GM12878 (cell line): ENCODE results near the gene RAMP1. TPM values are rescaled to one million over a fixed set of nuclear protein-coding genes. Genes with fewer than 3 reads are reported as not detected.

Source experiments
- ATAC-seq: fragments of 200-7000 bp; cut with Tn5 transposase; 3 replicates; pipeline ENCODE4 v1.9.1; 2020; ENCODE audit warnings: mild to moderate bottlenecking, moderate library complexity
- BruUV-seq: library from RNA; stranded (reverse); fragments of 400-500 nt; replicated peaks from 2 replicates; lab custom pipeline; 2021; lab: Mats Ljungman, UMichigan
- CTCF ChIA-PET: fragments of 300-600 bp; sonication (Branson Sonifier 250); formaldehyde crosslinking; extraction: SDS; loops from one replicate; lab custom pipeline; 2021; ENCODE audit warnings: inconsistent platforms; lab: Yijun Ruan, JAX
- POLR2A ChIA-PET: fragments of 350-600 bp; formaldehyde crosslinking; extraction: SDS; loops from one replicate; lab custom pipeline; 2021; ENCODE audit warnings: inconsistent platforms; lab: Charles Lee
- RAD21 ChIA-PET: fragments of 300-600 bp; sonication (Branson Sonifier 250); formaldehyde crosslinking; loops from one replicate; lab custom pipeline; 2023; ENCODE audit warnings: antibody characterized with exemption; ENCODE audit not compliant: unreplicated experiment; lab: Charles Lee
- SMC1A ChIA-PET: fragments of 300-600 bp; sonication (Branson Sonifier 250); formaldehyde crosslinking; loops from one replicate; lab custom pipeline; 2023; ENCODE audit not compliant: unreplicated experiment, uncharacterized antibody; lab: Charles Lee
- DNase-seq: peaks from one replicate; pipeline ENCODE4 v3.0.0-alpha.2; 2011; ENCODE audit warnings: low read depth, low spot score
- FAIRE-seq: peaks from 3 replicates; lab custom pipeline; 2011; peaks lifted over from hg19 to GRCh38; lab: Jason Lieb, UNC
- H2AFZ ChIP-seq: 2 replicates; pipeline ENCODE4 v1.6.0; 2011; ENCODE audit warnings: low read depth, low read length, control low read depth; ENCODE audit not compliant: control insufficient read depth
- H3K27ac ChIP-seq: 2 replicates; pipeline ENCODE4 v1.5.1; 2011; ENCODE audit warnings: control low read depth; ENCODE audit not compliant: control insufficient read depth, insufficient read depth
- H3K27me3 ChIP-seq, 2 experiments: replicated peaks in 1 of 2; 2 replicates each; pipeline versions ENCODE4 v1.6.0 to v1.6.1; 2011; ENCODE audit warnings: low read length in 1 of 2; ENCODE audit not compliant: control insufficient read depth in 2 of 2, insufficient read depth in 2 of 2
- H3K36me3 ChIP-seq, 2 experiments: 2 replicates each; pipeline ENCODE4 v1.5.1; 2011; ENCODE audit warnings: low read length in 1 of 2; ENCODE audit not compliant: control insufficient read depth in 2 of 2, insufficient read depth in 2 of 2
- H3K4me1 ChIP-seq: 2 replicates; pipeline ENCODE4 v1.6.1; 2011; ENCODE audit warnings: mild to moderate bottlenecking, low read length, moderate library complexity, mixed read lengths; ENCODE audit not compliant: control insufficient read depth, insufficient read depth
- H3K4me2 ChIP-seq: 2 replicates; pipeline ENCODE4 v1.6.0; 2011; ENCODE audit warnings: control low read depth; ENCODE audit not compliant: control insufficient read depth, insufficient read depth
- H3K4me3 ChIP-seq: fragments of 200-600 bp; sonication (generic); 2 replicates; pipeline ENCODE4 v1.5.1; 2016
- H3K79me2 ChIP-seq: 2 replicates; pipeline ENCODE4 v1.6.0; 2011; ENCODE audit warnings: low read length; ENCODE audit not compliant: control insufficient read depth, insufficient read depth
- H3K9ac ChIP-seq: 2 replicates; pipeline ENCODE4 v1.8.0; 2011; ENCODE audit warnings: low read length, control low read depth, mixed read lengths; ENCODE audit not compliant: control insufficient read depth, insufficient read depth
- H3K9me3 ChIP-seq: replicated peaks from 3 replicates; pipeline ENCODE4 v1.5.1; 2011; ENCODE audit warnings: mild to moderate bottlenecking, low read length; ENCODE audit not compliant: control insufficient read depth, insufficient read depth
- H4K20me1 ChIP-seq: 2 replicates; pipeline ENCODE4 v1.6.0; 2011; ENCODE audit not compliant: control insufficient read depth, insufficient read depth
- CEBPB ChIP-seq, 2 experiments: fragments of 150-350 bp in 1 of 2; IDR thresholded peaks; 2 replicates each; pipeline ENCODE4 v1.6.1; 2012 to 2014; ENCODE audit warnings: low read depth in 2 of 2, low read length in 2 of 2, borderline replicate concordance in 1 of 2, inconsistent platforms in 1 of 2
- HCFC1 ChIP-seq: fragments of 150-350 bp; IDR thresholded peaks from 2 replicates; pipeline ENCODE4 v1.6.1; 2014; ENCODE audit warnings: low read length
- IKZF2 ChIP-seq, 2 experiments: fragments of 450-650 bp; IDR thresholded peaks; 2 replicates each; pipeline ENCODE4 v1.6.1; 2017; ENCODE audit warnings: mild to moderate bottlenecking in 2 of 2, moderate library complexity in 2 of 2
- KAT2A ChIP-seq: conservative IDR thresholded peaks from 2 replicates; pipeline ENCODE4 v1.6.1; 2011; ENCODE audit warnings: low read depth, low read length; ENCODE audit not compliant: control insufficient read depth
- MEF2B ChIP-seq: fragments of 450-650 bp; IDR thresholded peaks from 2 replicates; pipeline ENCODE4 v1.6.1; 2018; ENCODE audit warnings: mild to moderate bottlenecking, moderate library complexity; ENCODE audit not compliant: partially characterized antibody, poor library complexity, severe bottlenecking
- MTA3 ChIP-seq: IDR thresholded peaks from 2 replicates; pipeline ENCODE4 v1.6.1; 2012; ENCODE audit warnings: low read length, inconsistent platforms, borderline replicate concordance
- PAX5 ChIP-seq: IDR thresholded peaks from 2 replicates; pipeline ENCODE4 v1.6.1; 2011; ENCODE audit warnings: low read depth, low read length, borderline replicate concordance
- PML ChIP-seq: IDR thresholded peaks from 2 replicates; pipeline ENCODE4 v1.6.1; 2012; ENCODE audit warnings: low read length, inconsistent platforms
- POLR2A ChIP-seq: IDR thresholded peaks from 2 replicates; pipeline ENCODE4 v1.6.1; 2011; ENCODE audit warnings: low read depth, mild to moderate bottlenecking, low read length
- SIN3A ChIP-seq: IDR thresholded peaks from 2 replicates; pipeline ENCODE4 v1.6.1; 2012; ENCODE audit warnings: low read depth, low read length, improper control_type of control experiment
- SP1 ChIP-seq: IDR thresholded peaks from one replicate; pipeline ENCODE4 v1.6.1; 2011; ENCODE audit warnings: low read depth, low read length
- WRNIP1 ChIP-seq: IDR thresholded peaks from 2 replicates; pipeline ENCODE4 v1.6.1; 2011; ENCODE audit warnings: low read depth, low read length, improper control_type of control experiment, borderline replicate concordance
- YBX1 ChIP-seq: fragments of 450-650 bp; IDR thresholded peaks from 2 replicates; pipeline ENCODE4 v1.6.1; 2016; ENCODE audit warnings: antibody characterized with exemption
- ZNF622 ChIP-seq: fragments of 450-650 bp; IDR thresholded peaks from 2 replicates; pipeline ENCODE4 v1.6.1; 2017; ENCODE audit warnings: mild to moderate bottlenecking, inconsistent platforms
- WGBS: methylation state at CpG from one replicate; pipeline ENCODE4 v1.1.6; 2016; ENCODE audit warnings: low lambda C conversion rate; ENCODE audit not compliant: insufficient replicate concordance, insufficient coverage; ENCODE audit errors: missing lambda C conversion rate; 5-methylcytosine and 5-hydroxymethylcytosine counted together
- in situ Hi-C: fragments of 300-500 bp; cut with MboI; formaldehyde crosslinking; loops from 9 replicates; pipeline ENCODE4 v1.14.3; 2018; ENCODE audit warnings: mixed read lengths
- intact Hi-C: fragments of 100-400 bp; cut with micrococcal nuclease; formaldehyde crosslinking; loops from one replicate; pipeline ENCODE4 v1.14.2; 2022; ENCODE audit not compliant: unreplicated experiment
- polyA plus RNA-seq, 11 experiments: library from polyadenylated mRNA; depleted of rRNA in 4 of 11; unstranded in 6 of 11; stranded (reverse) in 5 of 11; fragments of >200 nt; fragmentation: Nextera tagmentation in 4 of 11; fragmentation: Illumina TruSeq in 1 of 11; extraction: Ambion mirVana in 4 of 11; extraction: Trizol in 1 of 11; gene quantifications; 1 replicate in 1 of 11; 2 replicates in 10 of 11; pipeline versions ENCODE4 v1.2.1 to v1.2.3, GENCODE V29; 2011 to 2016; ENCODE audit warnings: inconsistent platforms in 2 of 11, missing spikeins in 2 of 11, low read depth in 1 of 11
- total RNA-seq, 4 experiments: library from RNA; depleted of rRNA in 3 of 4; stranded (reverse); fragments of >200 nt in 3 of 4; fragmentation: Illumina TruSeq in 1 of 4; extraction: Trizol in 1 of 4; gene quantifications; 2 replicates each; pipeline versions ENCODE4 v1.2.1 to v1.2.3, GENCODE V29; 2013 to 2021
- TF ChIP-seq, protein P1 (sequence below): fragments of 150-350 bp; IDR thresholded peaks from 2 replicates; pipeline ENCODE4 v1.6.1; 2016; ENCODE audit warnings: low read depth, low read length
- TF ChIP-seq, protein P2 (sequence below): fragments of 450-650 bp; conservative IDR thresholded peaks from 2 replicates; pipeline ENCODE4 v1.6.1; 2017; ENCODE audit warnings: mild to moderate bottlenecking, moderate library complexity
- TF ChIP-seq, protein P3 (sequence below): IDR thresholded peaks from 2 replicates; pipeline ENCODE4 v1.6.1; 2011; ENCODE audit warnings: mild to moderate bottlenecking, low read depth, low read length, moderate library complexity; ENCODE audit not compliant: insufficient replicate concordance

The RAMP1 gene
- total and polyA plus RNA-seq, 10 of the 15 experiments (the other 5 are each of a cell fraction or from before 2014, with no cell fraction given): 0.11 to 0.19 (median 0.12) TPM; not detected in 7

DNA sequence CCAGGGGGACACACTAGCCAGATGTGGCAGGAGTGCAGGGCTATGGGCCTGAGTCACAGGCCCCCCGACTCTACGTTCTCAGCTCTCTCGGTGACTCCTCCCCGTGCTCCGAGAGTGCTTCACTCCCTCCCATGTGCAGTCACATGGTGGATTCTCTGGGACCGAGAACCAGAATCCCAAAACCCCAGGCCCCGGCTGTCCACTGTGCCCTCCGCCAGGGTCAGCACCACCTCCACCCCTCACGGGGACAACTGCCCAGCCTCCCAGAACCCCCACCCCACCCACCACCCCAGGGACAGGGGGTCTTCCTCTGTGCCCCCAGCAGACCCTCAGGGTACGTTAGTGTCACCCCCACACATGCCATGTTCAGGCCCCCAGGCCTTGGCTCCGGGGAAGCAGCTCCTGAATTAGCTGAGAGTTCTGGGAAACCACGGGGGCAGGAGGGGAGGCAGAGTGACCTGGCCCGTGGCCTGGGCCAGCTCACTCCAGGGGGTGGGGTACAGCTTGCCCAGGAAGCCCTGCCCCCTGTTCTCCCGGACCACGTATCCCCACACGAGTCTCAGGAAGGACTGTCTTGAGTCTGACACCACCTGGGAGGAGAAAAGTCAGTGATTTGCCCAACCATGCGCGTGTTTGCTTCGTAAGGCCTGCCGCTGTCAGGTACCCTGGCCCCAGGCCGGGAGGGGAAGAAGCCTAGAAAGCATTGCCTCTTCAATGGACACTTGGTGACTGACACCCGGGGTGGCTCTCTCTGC, 4.4 kb downstream of the RAMP1 start (continued):
- TF ChIP-seq, protein P1, sequence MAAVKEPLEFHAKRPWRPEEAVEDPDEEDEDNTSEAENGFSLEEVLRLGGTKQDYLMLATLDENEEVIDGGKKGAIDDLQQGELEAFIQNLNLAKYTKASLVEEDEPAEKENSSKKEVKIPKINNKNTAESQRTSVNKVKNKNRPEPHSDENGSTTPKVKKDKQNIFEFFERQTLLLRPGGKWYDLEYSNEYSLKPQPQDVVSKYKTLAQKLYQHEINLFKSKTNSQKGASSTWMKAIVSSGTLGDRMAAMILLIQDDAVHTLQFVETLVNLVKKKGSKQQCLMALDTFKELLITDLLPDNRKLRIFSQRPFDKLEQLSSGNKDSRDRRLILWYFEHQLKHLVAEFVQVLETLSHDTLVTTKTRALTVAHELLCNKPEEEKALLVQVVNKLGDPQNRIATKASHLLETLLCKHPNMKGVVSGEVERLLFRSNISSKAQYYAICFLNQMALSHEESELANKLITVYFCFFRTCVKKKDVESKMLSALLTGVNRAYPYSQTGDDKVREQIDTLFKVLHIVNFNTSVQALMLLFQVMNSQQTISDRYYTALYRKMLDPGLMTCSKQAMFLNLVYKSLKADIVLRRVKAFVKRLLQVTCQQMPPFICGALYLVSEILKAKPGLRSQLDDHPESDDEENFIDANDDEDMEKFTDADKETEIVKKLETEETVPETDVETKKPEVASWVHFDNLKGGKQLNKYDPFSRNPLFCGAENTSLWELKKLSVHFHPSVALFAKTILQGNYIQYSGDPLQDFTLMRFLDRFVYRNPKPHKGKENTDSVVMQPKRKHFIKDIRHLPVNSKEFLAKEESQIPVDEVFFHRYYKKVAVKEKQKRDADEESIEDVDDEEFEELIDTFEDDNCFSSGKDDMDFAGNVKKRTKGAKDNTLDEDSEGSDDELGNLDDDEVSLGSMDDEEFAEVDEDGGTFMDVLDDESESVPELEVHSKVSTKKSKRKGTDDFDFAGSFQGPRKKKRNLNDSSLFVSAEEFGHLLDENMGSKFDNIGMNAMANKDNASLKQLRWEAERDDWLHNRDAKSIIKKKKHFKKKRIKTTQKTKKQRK: no peak
- no peak for TF ChIP-seq PML
- TF ChIP-seq IKZF2 (IDR thresholded peaks at IDR 0.05): no peak
- no peak for TF ChIP-seq MTA3
- no peak for TF ChIP-seq KAT2A

DNA sequence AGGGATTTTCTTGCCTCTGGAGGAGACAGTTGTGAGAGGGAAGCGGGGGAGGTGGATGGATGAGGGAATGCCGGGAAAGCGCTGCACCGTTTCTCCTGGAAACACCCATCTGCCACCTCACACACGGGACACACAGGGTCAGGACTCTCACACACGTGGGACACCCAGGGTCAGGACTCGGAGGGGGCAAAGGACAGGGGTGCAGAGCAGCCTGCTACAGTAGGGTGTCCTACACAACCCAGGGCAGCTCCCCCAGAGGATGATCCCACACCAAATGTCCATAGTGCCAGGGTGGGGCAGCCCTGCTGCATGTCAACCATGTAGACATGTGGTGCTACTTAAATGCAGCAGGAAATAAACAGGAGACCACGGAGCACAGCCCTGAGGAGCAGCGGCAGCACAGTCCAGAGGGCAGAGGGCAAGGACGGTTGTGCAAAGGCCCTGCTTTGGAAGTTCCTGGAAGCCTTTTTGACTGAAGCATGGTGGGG, 5.1 kb downstream of the RAMP1 start:
- no peak for FAIRE-seq
- no peak overlapping the region for H3K4me2 ChIP-seq
- no peaks in the 10 kb centered on the region for H4K20me1 ChIP-seq
- ChIA-PET RAD21 (no interaction called here), SMC1A (no interaction called here)
- peaks cover 0 to 6% of the 10 kb centered on the region in 2 experiments; a peak in 3 of 4 replicates for H3K27me3 ChIP-seq
- DNase-seq: no peak
- H3K9me3 ChIP-seq: no peaks in the 10 kb centered on the region
- no peak overlapping the region for H3K9ac ChIP-seq
- no peak overlapping the region for H2AFZ ChIP-seq
- 49% methylated on average over 10 of the region's 10 CpGs for WGBS
- intact Hi-C loops: no loop called here
- BruUV-seq: no TSS peak
- peaks cover 5% of the 10 kb centered on the region; the same call in 1 of the 2 replicates for H3K4me1 ChIP-seq
- TF ChIP-seq WRNIP1: no peak
- no peak for TF ChIP-seq YBX1
- no peak for TF ChIP-seq CEBPB (IDR thresholded peaks at IDR 0.05; ENCODE audit: borderline replicate concordance in 1 of 2, low read depth in 2 of 2, low read length in 2 of 2)
- TF ChIP-seq POLR2A: no peak
- no peak for TF ChIP-seq SIN3A
- TF ChIP-seq, protein P2, sequence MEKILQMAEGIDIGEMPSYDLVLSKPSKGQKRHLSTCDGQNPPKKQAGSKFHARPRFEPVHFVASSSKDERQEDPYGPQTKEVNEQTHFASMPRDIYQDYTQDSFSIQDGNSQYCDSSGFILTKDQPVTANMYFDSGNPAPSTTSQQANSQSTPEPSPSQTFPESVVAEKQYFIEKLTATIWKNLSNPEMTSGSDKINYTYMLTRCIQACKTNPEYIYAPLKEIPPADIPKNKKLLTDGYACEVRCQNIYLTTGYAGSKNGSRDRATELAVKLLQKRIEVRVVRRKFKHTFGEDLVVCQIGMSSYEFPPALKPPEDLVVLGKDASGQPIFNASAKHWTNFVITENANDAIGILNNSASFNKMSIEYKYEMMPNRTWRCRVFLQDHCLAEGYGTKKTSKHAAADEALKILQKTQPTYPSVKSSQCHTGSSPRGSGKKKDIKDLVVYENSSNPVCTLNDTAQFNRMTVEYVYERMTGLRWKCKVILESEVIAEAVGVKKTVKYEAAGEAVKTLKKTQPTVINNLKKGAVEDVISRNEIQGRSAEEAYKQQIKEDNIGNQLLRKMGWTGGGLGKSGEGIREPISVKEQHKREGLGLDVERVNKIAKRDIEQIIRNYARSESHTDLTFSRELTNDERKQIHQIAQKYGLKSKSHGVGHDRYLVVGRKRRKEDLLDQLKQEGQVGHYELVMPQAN: no peak
- no peak for TF ChIP-seq SP1
- TF ChIP-seq PAX5: no peak
- no peak for TF ChIP-seq HCFC1
- no peak for TF ChIP-seq ZNF622
- TF ChIP-seq, protein P3, sequence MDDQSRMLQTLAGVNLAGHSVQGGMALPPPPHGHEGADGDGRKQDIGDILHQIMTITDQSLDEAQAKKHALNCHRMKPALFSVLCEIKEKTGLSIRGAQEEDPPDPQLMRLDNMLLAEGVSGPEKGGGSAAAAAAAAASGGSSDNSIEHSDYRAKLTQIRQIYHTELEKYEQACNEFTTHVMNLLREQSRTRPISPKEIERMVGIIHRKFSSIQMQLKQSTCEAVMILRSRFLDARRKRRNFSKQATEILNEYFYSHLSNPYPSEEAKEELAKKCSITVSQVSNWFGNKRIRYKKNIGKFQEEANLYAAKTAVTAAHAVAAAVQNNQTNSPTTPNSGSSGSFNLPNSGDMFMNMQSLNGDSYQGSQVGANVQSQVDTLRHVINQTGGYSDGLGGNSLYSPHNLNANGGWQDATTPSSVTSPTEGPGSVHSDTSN: no peak
- TF ChIP-seq MEF2B: no peak
- no peak for TF ChIP-seq PML
- TF ChIP-seq, all 136 proteins: peak for 0
- no peak overlapping the region for H3K4me3 ChIP-seq
- no peak overlapping the region for H3K27ac ChIP-seq
- H3K79me2 ChIP-seq: no peaks in the 10 kb centered on the region
- in situ Hi-C loops: no loop called here
- CTCF ChIA-PET: no interaction called here
- POLR2A ChIA-PET: interaction anchor here (0.6 kb wide), 1 partner anchor 230 kb away, joined by 3 read pairs; no protein-coding TSS in a partner anchor
- ATAC-seq: no peak
- H3K36me3 ChIP-seq: no peaks in the 10 kb centered on the region
